Measurements from ENCODE around the gene TAOK2.

TAOK2 gene

DNA sequence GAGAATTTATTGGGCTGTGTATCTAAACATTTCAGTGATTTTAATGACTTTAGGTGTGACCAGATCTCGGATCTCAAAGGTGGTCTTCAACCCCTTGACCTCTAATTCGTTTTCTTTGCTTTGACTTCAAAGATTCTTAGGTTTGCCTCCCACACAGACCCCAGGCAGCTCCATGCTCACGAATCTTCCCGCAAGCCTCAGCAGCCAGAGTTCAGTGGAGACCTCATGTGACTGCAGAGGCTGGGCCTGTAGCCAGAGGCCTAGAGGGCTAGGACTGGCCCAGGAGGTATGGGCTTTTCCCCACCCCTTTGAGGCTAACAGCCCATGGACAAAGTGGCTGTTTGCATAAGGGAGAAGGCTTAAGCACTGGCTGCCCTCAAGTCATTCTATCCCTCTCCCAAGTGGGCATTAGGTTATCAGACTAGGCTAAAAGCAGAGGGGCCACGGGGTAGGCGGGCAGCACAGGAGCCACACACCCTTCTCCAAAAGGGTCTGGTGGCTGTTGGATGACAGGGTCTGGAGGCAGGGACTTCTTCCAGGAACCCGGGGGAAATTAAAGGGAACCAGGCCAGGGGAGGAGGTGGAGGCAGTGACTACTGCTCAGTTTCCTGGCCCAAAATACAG, 18.8 kb downstream of the TAOK2 start (continued):
- TF ChIP-seq ZFHX2 (tag by site-specific recombination; conservative IDR thresholded peaks at IDR 0.05), result peak; percentile 36; the same call in 1 of the 2 replicates
- no peak for TF ChIP-seq TRIM28 (IDR thresholded peaks at IDR 0.05; ENCODE audit: borderline replicate concordance, low read length)
- TF ChIP-seq SALL2 (tag by site-specific recombination; IDR thresholded peaks at IDR 0.05; ENCODE audit: borderline replicate concordance), result no peak
- TF ChIP-seq ZNF341 (tag by site-specific recombination; IDR thresholded peaks at IDR 0.05; ENCODE audit: low read depth), result no peak
- 0 out of 2 replicates have a peak, but pooled peaks have one; percentile 21 for TF ChIP-seq ZNF394 (tag by site-specific recombination; IDR thresholded peaks at IDR 0.05; ENCODE audit: borderline replicate concordance)
- no peak for TF ChIP-seq KLF16 (tag by site-specific recombination; IDR thresholded peaks at IDR 0.05)
- TF ChIP-seq ZXDB (tag by site-specific recombination; IDR thresholded peaks at IDR 0.05), result no peak
- no peak for TF ChIP-seq ZNF16 (tag by site-specific recombination; IDR thresholded peaks at IDR 0.05; ENCODE audit: low read depth)
- TF ChIP-seq TCF7L2 (IDR thresholded peaks at IDR 0.05; ENCODE audit: borderline replicate concordance, low read depth, low read length), result no peak
- no peak for TF ChIP-seq HOXD13 (CRISPR knock-in tag; IDR thresholded peaks at IDR 0.05; ENCODE audit: borderline replicate concordance)
- no peak for TF ChIP-seq ZBTB20 (tag by site-specific recombination; IDR thresholded peaks at IDR 0.05)
- TF ChIP-seq, protein P1, sequence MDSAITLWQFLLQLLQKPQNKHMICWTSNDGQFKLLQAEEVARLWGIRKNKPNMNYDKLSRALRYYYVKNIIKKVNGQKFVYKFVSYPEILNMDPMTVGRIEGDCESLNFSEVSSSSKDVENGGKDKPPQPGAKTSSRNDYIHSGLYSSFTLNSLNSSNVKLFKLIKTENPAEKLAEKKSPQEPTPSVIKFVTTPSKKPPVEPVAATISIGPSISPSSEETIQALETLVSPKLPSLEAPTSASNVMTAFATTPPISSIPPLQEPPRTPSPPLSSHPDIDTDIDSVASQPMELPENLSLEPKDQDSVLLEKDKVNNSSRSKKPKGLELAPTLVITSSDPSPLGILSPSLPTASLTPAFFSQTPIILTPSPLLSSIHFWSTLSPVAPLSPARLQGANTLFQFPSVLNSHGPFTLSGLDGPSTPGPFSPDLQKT (IDR thresholded peaks at IDR 0.05; ENCODE audit: borderline replicate concordance, low read depth, low read length), result no peak
- TF ChIP-seq ZNF521 (tag by site-specific recombination; IDR thresholded peaks at IDR 0.05), result no peak
- no peak for TF ChIP-seq ZNF629 (tag by site-specific recombination; IDR thresholded peaks at IDR 0.05)
- TF ChIP-seq, protein P2, sequence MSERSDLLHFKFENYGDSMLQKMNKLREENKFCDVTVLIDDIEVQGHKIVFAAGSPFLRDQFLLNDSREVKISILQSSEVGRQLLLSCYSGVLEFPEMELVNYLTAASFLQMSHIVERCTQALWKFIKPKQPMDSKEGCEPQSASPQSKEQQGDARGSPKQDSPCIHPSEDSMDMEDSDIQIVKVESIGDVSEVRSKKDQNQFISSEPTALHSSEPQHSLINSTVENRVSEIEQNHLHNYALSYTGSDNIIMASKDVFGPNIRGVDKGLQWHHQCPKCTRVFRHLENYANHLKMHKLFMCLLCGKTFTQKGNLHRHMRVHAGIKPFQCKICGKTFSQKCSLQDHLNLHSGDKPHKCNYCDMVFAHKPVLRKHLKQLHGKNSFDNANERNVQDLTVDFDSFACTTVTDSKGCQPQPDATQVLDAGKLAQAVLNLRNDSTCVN (tag by site-specific recombination; optimal IDR thresholded peaks at IDR 0.05), result peak; percentile 10
- TF ChIP-seq ZNF837 (tag by site-specific recombination; IDR thresholded peaks at IDR 0.05), result no peak
- no peak for TF ChIP-seq ZNF157 (tag by site-specific recombination; IDR thresholded peaks at IDR 0.05)
- TF ChIP-seq, protein P3, sequence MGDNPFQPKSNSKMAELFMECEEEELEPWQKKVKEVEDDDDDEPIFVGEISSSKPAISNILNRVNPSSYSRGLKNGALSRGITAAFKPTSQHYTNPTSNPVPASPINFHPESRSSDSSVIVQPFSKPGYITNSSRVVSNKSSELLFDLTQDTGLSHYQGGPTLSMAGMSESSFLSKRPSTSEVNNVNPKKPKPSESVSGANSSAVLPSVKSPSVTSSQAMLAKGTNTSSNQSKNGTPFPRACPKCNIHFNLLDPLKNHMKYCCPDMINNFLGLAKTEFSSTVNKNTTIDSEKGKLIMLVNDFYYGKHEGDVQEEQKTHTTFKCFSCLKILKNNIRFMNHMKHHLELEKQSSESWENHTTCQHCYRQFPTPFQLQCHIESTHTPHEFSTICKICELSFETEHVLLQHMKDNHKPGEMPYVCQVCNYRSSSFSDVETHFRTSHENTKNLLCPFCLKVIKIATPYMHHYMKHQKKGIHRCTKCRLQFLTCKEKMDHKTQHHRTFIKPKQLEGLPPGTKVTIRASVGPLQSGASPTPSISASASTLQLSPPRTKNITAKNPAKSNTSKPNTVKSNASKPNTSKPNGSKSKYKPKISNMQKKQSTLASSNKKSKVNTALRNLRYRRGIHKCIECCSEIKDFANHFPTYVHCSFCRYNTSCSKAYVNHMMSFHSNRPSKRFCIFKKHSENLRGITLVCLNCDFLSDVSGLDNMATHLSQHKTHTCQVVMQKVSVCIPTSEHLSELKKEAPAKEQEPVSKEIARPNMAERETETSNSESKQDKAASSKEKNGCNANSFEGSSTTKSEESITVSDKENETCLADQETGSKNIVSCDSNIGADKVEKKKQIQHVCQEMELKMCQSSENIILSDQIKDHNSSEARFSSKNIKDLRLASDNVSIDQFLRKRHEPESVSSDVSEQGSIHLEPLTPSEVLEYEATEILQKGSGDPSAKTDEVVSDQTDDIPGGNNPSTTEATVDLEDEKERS (tag by site-specific recombination; IDR thresholded peaks at IDR 0.05), result no peak
- no peak for TF ChIP-seq ZNF670 (tag by site-specific recombination; IDR thresholded peaks at IDR 0.05; ENCODE audit: low read depth)
- TF ChIP-seq ZNF366 (tag by site-specific recombination; conservative IDR thresholded peaks at IDR 0.05), result no peak; the same call in 1 of the 2 replicates
- peak; percentile 50; the same call in 1 of the 2 replicates for TF ChIP-seq SP2 (tag by site-specific recombination; IDR thresholded peaks at IDR 0.05)
- TF ChIP-seq ZBTB17 (tag by site-specific recombination; IDR thresholded peaks at IDR 0.05), result peak; percentile 64
- no peak for TF ChIP-seq KLF7 (tag by site-specific recombination; IDR thresholded peaks at IDR 0.05; ENCODE audit: borderline replicate concordance)
- no peak for TF ChIP-seq GLI2 (tag by site-specific recombination; IDR thresholded peaks at IDR 0.05; ENCODE audit: borderline replicate concordance, low read depth)

Data from HEK293 (cell line).